ENCODE results near the gene PRSS53. TPM values are rescaled to one million over a fixed set of nuclear protein-coding genes. Genes with fewer than 3 reads are reported as not detected.

PRSS53 gene
- total RNA-seq, 1 experiment from 2014 or later = 7.7 TPM

DNA sequence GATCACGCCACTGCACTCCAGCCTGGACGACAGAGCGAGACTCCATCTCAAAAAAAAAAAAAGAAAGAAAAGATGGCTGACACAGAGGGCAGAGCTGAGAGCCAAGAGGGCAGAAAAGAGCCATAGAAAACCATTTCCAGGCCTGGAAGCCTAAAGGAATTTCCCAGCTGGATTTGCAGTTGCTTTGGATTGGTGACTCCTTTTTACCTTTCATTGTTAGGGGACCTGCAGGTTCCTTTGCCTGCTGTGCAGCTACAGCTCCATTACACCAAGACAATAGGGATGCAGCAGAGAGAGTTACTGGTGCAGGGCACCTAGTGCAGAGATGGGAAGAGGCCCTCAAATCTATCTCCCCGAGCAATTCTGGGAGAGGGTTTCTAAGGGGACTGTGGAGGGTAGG is 33.1 kb downstream of the PRSS53 start:
- CTCF ChIA-PET = interaction anchor here (0.6 to 0.8 kb wide), 2 partner anchors 19 to 86 kb away, joined by 3 to 7 read pairs; no protein-coding TSS in a partner anchor
- intact Hi-C loops (cut with micrococcal nuclease; ENCODE audit: unreplicated experiment) = no loop called here
- no peaks in the 10 kb centered on the region for H3K79me2 ChIP-seq (ENCODE audit: low read depth)
- peaks cover 18% of the 10 kb centered on the region for H3K4me1 ChIP-seq (replicated peaks; ENCODE audit: insufficient read depth)
- H3F3A ChIP-seq (ENCODE audit: insufficient read depth, low read depth) = peaks cover 26% of the 10 kb centered on the region; the same call in 1 of the 2 replicates
- POLR2A ChIA-PET (ENCODE audit: unreplicated experiment) = interaction anchor here (0.6 to 0.7 kb wide), 2 partner anchors 29 to 61 kb away, joined by 5 to 25 read pairs; no protein-coding TSS in a partner anchor
- no peaks in the 10 kb centered on the region for H3K9me3 ChIP-seq (ENCODE audit: insufficient read depth, low read depth)
- no peak for DNase-seq
- H3K27ac ChIP-seq = no peak overlapping the region
- no peaks in the 10 kb centered on the region for H3K27me3 ChIP-seq (ENCODE audit: insufficient read depth, low read depth)
- BruUV-seq (replicated peaks) = no TSS peak
- TF ChIP-seq, protein P1, sequence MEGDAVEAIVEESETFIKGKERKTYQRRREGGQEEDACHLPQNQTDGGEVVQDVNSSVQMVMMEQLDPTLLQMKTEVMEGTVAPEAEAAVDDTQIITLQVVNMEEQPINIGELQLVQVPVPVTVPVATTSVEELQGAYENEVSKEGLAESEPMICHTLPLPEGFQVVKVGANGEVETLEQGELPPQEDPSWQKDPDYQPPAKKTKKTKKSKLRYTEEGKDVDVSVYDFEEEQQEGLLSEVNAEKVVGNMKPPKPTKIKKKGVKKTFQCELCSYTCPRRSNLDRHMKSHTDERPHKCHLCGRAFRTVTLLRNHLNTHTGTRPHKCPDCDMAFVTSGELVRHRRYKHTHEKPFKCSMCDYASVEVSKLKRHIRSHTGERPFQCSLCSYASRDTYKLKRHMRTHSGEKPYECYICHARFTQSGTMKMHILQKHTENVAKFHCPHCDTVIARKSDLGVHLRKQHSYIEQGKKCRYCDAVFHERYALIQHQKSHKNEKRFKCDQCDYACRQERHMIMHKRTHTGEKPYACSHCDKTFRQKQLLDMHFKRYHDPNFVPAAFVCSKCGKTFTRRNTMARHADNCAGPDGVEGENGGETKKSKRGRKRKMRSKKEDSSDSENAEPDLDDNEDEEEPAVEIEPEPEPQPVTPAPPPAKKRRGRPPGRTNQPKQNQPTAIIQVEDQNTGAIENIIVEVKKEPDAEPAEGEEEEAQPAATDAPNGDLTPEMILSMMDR (conservative IDR thresholded peaks at IDR 0.05) = no peak
- TF ChIP-seq EZH2 (IDR thresholded peaks at IDR 0.05; ENCODE audit: low read depth) = no peak
- no peak overlapping the region for H2AFZ ChIP-seq
- H3K4me3 ChIP-seq = no peak overlapping the region
- no peak overlapping the region for H3K4me2 ChIP-seq
- peaks cover 3% of the 10 kb centered on the region; the same call in 1 of the 2 replicates for H4K20me1 ChIP-seq (ENCODE audit: insufficient read depth)
- peaks cover 7% of the 10 kb centered on the region; the same call in 1 of the 2 replicates for H3K36me3 ChIP-seq (ENCODE audit: low read depth)
- no peaks in the 10 kb centered on the region for H3K9me2 ChIP-seq (ENCODE audit: insufficient read depth)

DNA sequence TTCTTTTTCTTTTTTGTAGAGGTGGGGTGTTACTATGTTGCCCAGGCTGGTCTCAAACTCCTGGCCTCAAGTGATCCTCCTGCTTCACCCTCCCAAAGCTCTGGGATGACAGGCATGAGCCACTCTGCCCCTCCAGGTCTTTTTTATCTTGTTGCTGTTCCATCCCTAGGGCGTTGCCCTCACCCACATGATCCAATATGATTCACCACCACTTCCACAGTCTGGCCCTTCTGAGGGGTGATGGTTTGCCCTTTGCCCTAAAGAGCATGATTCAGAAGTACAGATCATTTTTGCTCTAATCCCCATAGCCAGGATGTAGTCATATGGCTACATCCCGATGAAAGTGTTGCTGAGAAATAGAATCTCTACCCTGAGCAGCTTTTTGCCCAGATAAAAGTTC is 36.6 kb downstream of the PRSS53 start:
- peak overlapping the region; percentile 73 for H3K27ac ChIP-seq
- peaks cover 26% of the 10 kb centered on the region; the same call in 1 of the 2 replicates for H3F3A ChIP-seq (ENCODE audit: insufficient read depth, low read depth)
- no peaks in the 10 kb centered on the region for H4K20me1 ChIP-seq (ENCODE audit: insufficient read depth)
- no TSS peak for BruUV-seq (replicated peaks)
- TF ChIP-seq EZH2 (IDR thresholded peaks at IDR 0.05; ENCODE audit: low read depth) = no peak
- TF ChIP-seq, protein P1 (conservative IDR thresholded peaks at IDR 0.05) = no peak
- intact Hi-C loops (cut with micrococcal nuclease; ENCODE audit: unreplicated experiment) = no loop called here
- ChIA-PET POLR2A (ENCODE audit: unreplicated experiment) (interaction anchor here (0.6 kb wide), 2 partner anchors 128 to 183 kb away, joined by 3 to 4 read pairs; partner anchors contain the start of gene FUS), CTCF (no interaction called here)
- H3K36me3 ChIP-seq (ENCODE audit: low read depth) = no peaks in the 10 kb centered on the region
- no peak overlapping the region for H2AFZ ChIP-seq
- no peaks in the 10 kb centered on the region for H3K9me2 ChIP-seq (ENCODE audit: insufficient read depth)
- peak; percentile 69 to 93 for DNase-seq
- peak overlapping the region; percentile 48 for H3K4me2 ChIP-seq
- no peaks in the 10 kb centered on the region for H3K79me2 ChIP-seq (ENCODE audit: low read depth)
- H3K9me3 ChIP-seq (ENCODE audit: insufficient read depth, low read depth) = no peaks in the 10 kb centered on the region
- H3K4me1 ChIP-seq (replicated peaks; ENCODE audit: insufficient read depth) = peaks cover 18% of the 10 kb centered on the region
- no peak overlapping the region for H3K4me3 ChIP-seq
- no peaks in the 10 kb centered on the region for H3K27me3 ChIP-seq (ENCODE audit: insufficient read depth, low read depth)

DNA sequence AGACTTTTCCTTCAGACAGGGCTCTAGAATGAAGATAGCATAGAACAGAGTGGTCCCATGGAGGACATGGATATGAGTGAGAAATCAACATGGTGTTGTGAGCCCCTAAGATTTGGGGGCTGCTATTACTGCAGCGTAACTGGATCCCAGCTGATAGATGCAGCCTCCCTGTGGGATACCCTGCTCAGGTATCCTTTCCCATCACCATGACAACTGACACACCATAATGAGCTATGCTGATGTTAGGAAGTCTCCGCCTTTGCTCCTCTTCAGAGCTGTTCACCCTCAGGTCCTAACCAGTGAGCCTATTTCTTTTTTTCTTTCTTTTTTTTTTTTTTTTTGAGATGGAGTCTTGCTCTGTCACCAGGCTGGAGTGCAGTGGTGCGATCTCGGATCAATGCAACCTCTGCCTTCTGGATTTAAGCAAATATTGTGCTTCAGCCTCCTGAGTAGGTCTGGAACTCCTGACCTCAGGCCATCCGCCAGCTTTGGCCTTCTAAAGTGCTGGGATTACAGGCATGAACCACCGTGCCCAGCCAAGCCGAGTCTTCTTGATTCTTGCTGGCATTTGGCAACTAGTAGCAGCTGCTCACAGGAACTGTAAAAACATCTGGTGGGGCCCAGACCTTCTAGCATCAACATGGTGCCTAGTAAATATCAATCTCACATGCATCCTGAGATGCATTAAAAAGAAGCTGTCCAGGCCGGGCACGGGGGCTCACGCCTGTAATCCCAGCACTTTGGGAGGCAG is 38.3 kb downstream of the PRSS53 start:
- H3K4me2 ChIP-seq = no peak overlapping the region
- H3K4me3 ChIP-seq = no peak overlapping the region
- H2AFZ ChIP-seq = no peak overlapping the region
- TF ChIP-seq, protein P1 (conservative IDR thresholded peaks at IDR 0.05) = no peak
- no peak for TF ChIP-seq EZH2 (IDR thresholded peaks at IDR 0.05; ENCODE audit: low read depth)
- POLR2A ChIA-PET (ENCODE audit: unreplicated experiment) = interaction anchor here (1.0 kb wide), 1 partner anchor 14 kb away, joined by 3 read pairs; no protein-coding TSS in a partner anchor
- no peak overlapping the region for H3K27ac ChIP-seq
- no peak for DNase-seq
- BruUV-seq (replicated peaks) = no TSS peak
- intact Hi-C loops (cut with micrococcal nuclease; ENCODE audit: unreplicated experiment) = no loop called here
- CTCF ChIA-PET = no interaction called here
- no peaks in the 10 kb centered on the region for H3K36me3 ChIP-seq (ENCODE audit: low read depth)
- no peaks in the 10 kb centered on the region for H3K9me3 ChIP-seq (ENCODE audit: insufficient read depth, low read depth)
- no peaks in the 10 kb centered on the region for H3K79me2 ChIP-seq (ENCODE audit: low read depth)
- H3K27me3 ChIP-seq (ENCODE audit: insufficient read depth, low read depth) = no peaks in the 10 kb centered on the region
- H3F3A ChIP-seq (ENCODE audit: insufficient read depth, low read depth) = peaks cover 31% of the 10 kb centered on the region; the same call in 1 of the 2 replicates
- H3K9me2 ChIP-seq (ENCODE audit: insufficient read depth) = no peaks in the 10 kb centered on the region
- no peaks in the 10 kb centered on the region for H4K20me1 ChIP-seq (ENCODE audit: insufficient read depth)
- peaks cover 18% of the 10 kb centered on the region for H3K4me1 ChIP-seq (replicated peaks; ENCODE audit: insufficient read depth)
